ENCODE data around the gene STARD3NL. TPM values are rescaled to one million over a fixed set of nuclear protein-coding genes. Genes with fewer than 3 reads are reported as not detected.
"Not testable (repeated sequence)": the region's sequence is repeated elsewhere in the genome, so short reads cannot be mapped to it uniquely, and the experiment has no call there.

Gene STARD3NL
- total RNA-seq, 1 donor from 2014 or later, result 22.5 TPM

DNA sequence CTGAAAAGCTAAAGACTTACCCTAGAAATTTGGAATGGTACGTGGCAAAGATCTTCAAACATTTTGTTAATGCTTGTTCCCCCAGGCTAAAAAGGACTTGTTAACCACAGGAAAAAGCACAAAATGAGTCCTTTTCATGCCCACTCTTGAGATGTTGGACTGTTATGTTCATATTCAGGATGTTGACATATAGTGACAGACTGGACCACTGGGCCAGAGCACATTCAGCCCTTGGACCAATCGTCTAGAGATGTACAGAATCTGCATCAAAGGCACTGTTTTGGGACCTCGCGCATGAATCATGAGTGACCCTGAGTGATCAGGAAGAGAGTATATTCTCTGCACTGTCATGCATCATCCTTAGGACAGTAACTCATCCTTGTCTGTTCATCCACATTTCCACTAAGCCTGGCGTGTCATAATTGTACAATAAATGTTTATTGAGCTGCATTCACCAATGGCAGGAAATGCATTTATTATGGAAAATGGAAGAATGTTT lies 70.1 kb downstream of the STARD3NL start:
- intact Hi-C loops (cut with micrococcal nuclease), result no loop called here
- ATAC-seq (no peak), DNase-seq (no peak)

DNA sequence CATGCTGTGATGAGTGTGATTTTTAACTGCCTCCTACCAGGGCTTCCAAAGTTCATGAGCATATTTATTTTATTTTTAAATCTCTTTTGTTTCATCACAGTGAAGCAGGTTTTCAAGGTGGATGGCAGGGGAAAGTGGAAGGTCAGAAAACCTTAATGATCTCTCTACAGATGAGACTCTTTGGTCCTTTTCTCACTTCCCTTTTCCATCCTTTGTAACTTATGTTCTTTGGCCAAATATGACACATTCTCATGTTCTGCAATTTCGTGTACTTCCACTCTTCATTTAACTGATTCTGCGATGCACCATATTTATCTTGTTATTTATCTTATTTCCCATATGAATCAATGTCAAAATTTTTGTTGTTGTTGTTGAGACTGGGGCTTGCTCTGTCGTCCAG lies 71.8 kb downstream of the STARD3NL start:
- intact Hi-C loops (cut with micrococcal nuclease); ATAC-seq; DNase-seq: not testable (repeated sequence)

DNA sequence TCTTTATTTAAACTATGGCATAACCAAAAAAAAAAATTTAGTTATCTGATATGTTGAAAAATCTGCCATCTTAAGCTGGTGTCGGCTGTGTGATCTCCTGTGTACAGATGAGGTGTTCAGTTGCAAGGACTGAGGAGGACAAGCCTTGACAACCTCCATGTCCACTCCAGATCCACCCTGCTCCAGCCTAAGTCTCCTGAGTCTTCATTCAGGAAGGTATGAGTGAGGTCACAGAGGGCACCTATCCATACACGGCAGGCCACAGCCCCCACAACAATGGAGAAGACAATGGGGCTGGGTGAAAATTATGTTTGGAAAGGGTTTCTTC lies 79.3 kb downstream of the STARD3NL start:
- DNase-seq, result no peak
- intact Hi-C loops (cut with micrococcal nuclease), result no loop called here
- no peak for ATAC-seq

DNA sequence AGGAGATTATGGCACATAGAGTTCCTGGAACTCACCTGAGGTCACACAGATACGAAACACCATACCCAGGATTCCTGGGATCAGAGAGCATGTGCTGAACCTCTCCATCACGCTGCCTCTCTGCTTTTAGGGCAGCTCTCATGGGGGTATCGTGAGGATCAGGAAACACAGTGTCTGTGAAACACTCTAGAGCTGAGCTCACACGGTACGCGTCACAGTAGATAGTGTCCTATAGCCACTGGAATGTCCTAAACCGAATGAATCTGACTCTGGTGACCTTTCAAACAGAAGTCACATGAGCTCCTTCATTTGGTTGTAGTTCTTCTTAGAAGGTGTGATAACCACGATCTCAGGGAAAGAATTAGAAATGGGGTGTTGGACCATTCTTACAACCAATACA lies 81.1 kb downstream of the STARD3NL start:
- ATAC-seq; intact Hi-C loops (cut with micrococcal nuclease); DNase-seq: not testable (repeated sequence)

DNA sequence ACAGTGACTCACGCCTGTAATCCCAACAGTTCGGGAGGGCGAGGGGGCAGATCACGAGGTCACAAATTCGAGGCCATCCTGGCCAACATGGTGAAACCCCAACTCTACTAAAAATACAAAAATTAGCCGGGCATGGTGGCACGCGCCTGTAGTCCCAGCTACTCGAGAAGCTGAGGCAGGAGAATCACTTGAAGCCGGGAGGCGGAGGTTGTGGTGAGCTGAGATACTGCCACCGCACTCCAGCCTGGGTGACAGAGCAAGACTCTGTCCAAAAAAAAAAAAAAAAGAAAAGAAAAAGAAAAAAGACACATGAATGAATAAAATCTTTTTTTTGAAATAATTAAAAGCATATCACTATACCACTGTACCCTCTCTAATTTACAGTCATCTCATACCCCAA lies 83.6 kb downstream of the STARD3NL start:
- ATAC-seq; DNase-seq; intact Hi-C loops (cut with micrococcal nuclease): not testable (repeated sequence)

DNA sequence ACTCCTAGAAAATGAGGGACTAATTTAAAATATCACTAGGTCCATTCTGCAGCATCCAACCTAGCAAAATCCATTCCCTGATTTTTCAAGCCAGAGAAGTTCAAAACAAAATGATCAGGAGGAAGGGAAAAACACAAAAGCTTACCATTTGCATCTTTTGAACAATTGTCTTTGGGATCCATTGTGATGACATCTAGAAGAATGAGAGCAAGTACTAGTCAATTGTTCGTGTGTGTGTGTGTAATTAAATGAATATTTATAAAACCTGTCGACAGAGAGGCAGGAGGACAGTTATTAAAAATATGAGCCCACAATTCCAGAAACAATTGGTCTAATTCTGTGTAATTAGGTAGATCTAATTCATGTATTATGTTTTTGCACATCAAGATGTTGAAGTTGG lies 84.0 kb downstream of the STARD3NL start:
- ATAC-seq; intact Hi-C loops (cut with micrococcal nuclease): not testable (repeated sequence)

DNA sequence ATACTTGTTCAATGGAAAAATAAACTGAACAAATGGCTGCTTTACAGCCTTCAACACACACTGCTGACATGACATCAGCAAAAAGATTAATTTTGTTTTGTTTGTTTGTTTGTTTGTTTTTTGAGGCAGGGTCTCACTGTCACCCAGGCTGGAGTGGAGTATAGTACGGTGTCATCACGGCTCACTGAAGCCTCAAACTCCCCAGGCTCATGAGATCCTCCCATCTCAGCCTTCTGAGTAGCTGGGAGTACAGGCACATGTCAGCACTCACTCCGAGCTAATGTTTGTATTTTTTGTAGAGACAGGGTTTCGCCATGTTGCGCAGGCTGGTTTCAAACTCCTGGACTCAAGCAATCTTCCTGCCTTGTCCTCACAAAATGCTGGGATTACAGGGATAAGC lies 84.5 kb downstream of the STARD3NL start:
- no peak for ATAC-seq
- no peak for DNase-seq
- intact Hi-C loops (cut with micrococcal nuclease), result no loop called here

More for the DNA sequence above, 84.0 kb downstream of the STARD3NL start:
- not testable (repeated sequence) for DNase-seq

DNA sequence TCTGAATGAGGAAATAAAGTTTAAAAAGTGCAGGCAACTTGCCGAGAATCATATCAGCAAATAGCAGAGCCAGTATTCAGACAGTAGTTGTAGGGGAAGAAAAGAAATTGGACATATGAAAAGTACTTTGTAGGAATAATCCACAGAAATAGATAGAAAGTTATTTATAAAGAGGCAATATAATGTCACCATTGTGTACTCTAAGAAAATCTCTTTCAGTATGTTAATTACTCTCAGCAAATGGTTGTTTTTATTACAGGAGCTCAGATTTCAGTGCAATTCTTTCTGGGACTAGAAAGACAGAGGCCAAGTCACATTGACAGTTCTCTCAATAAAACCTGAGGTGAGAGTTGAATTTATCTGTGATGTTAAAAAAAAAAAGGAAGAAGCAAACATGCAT lies 85.2 kb downstream of the STARD3NL start:
- ATAC-seq; DNase-seq; intact Hi-C loops (cut with micrococcal nuclease): not testable (repeated sequence)

DNA sequence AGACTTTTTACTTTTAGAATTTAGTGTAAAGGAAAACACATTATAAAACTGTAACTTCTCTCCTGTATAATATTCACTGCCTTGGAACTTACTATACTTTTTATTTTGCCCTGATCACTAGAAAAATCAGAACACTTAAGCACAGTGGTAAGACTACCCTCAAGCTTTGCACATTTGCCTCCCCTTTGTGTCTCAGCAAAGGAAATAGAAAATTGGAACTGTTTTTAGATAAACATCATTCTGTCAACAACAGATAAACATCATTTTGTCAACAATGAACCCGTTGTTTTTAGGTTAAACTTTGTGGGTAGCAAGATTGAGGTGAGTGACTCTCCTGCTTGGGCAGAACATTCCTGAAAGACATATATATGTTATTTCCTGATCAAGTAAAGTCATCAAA lies 86.6 kb downstream of the STARD3NL start:
- intact Hi-C loops (cut with micrococcal nuclease); ATAC-seq; DNase-seq: not testable (repeated sequence)

DNA sequence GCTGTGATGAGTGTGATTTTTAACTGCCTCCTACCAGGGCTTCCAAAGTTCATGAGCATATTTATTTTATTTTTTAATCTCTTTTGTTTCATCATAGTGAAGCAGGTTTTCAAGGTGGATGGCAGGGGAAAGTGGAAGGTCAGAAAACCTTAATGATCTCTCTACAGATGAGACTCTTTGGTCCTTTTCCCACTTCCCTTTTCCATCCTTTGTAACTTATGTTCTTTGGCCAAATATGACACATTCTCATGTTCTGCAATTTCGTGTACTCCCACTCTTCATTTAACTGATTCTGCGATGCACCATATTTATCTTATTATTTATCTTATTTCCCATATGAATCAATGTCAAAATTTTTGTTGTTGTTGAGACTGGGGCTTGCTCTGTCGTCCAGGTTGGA lies 87.9 kb downstream of the STARD3NL start:
- ATAC-seq; DNase-seq; intact Hi-C loops (cut with micrococcal nuclease): not testable (repeated sequence)

DNA sequence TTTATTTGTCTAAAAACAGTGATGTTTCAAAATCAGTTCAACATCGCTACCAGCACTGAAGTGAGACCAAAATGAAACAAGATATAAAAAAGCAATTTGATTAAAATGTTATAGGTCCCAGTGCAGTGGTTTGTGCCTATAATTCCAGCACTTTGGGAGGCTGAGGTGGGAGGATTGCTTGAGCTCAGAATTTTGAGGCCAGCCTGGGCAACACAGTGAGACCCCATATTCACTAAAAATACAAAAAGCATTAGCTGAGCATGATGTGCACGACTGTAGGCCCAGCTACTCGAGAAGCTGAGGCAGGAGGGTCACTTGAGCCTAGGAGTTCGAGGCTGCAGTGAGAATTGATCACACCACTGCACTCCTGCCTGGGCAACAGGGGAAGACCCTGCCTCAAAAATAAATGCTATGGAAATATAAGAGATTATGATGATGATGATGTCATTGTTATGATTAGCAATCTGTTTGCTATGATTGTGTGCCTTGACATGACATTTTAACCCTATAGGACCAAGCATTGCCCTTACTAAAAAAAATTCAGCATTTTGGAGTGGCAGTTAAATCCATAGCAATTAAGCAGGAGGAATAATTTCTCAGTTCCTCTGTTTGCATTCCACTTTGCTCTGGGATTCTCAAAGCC lies 91.8 kb downstream of the STARD3NL start:
- intact Hi-C loops (cut with micrococcal nuclease); ATAC-seq; DNase-seq: not testable (repeated sequence)

DNA sequence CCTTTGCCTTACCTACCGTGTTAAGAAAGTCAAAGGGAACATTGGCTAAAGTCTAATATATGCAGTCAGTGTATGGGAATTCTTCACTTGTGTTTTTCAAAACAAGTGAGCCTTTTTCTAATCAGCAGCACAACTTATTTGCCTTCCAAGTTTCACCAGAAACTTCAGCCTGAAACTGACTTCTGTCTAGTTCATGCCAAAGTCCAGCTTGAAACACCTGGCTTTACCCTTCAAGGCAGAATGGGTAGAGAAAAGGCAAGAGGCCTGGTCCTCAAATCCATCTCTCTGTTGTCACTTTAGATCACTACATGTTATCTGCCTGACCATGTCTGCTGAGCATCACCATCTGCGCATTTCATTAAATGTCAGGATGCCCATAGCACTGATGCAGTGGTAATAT lies 92.4 kb downstream of the STARD3NL start:
- intact Hi-C loops (cut with micrococcal nuclease); ATAC-seq; DNase-seq: not testable (repeated sequence)

DNA sequence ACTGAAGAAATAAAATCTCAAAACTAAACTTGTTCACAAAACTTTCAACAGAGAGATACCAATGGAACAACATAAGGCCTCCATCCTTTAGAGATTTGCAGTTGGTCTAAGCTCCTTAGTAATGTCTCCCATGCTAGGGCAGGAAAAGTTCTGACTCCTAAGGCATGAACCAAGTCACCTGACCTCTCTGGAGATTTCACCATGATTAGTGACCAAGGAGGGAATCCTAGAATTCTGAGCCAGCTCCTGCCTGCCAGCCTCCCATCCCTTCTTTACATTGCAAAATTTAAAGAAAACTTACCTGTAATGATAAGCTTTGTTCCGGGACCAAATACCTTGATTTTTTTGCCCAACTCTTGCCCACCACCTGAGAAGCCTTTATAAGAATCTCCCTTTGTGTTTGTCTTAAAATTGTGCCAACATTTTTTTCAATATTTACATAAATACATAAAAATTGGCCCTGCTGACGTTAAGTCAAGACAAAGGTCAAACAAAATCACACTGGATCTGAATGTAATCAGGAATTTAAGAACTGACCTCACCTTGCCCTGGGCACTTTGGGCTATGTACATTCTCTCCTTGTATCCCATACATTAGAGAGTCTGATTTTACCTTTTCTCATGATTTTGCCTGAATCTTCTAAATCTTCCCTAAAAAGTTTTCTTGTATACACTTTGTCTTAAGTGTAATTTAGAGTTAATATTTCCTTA lies 95.4 kb downstream of the STARD3NL start, which contains the start of gene TARP:
TARP (minus strand) TSS at position 351 of the 710 bp plus-strand sequence.
- no peak for DNase-seq
- no peak for ATAC-seq
- intact Hi-C loops (cut with micrococcal nuclease), result no loop called here

DNA sequence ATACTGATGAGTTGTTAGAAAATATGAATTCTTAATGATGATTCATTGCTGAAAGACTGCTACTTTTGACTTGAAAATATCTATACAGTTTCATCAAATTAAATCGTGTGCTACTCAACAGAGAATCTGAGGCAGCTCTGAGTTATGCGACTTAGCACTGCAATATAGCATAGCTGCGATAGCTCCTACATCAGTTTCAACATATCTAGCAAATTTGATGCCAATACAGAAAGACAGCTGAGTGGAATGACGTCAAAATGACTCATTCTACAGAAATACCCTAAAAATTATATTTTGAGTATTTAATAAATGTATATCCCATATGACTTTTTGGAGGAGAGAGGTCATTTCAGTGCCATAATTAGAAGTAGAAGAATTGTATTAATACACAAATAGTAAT lies 96.4 kb downstream of the STARD3NL start:
- intact Hi-C loops (cut with micrococcal nuclease), result no loop called here
- ATAC-seq (no peak), DNase-seq (no peak)

DNA sequence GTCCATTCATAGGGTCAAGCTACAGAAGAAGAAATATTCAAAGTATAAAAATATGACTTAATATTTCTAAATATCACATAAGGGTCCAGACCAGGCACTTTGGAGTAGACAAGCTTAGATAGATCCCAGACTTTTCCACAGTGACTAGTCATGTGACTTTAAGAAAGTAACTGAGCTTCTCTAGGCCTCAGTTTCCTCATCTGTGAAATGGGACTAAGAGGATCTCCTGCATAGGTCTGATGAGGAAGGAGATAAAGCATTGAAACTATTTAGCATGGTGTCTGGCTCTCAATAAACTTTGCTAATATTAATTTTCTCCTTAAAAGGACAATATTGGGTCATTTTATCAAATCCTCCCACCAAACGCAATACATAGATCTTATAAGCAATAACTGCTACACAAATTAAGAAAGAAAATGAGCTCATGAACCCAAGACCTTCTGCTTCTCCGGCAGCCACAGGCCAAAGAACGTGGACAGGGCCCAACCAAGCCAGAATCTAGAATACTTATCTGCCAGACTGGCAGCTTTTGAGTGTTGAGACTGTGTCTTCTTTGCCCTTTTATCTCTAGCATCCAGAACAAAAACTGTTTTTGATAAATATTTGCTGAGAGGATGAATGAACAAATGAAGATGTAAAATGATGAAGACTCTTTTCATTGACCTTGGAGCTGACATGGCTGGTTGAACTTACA lies 97.0 kb downstream of the STARD3NL start:
- DNase-seq (no peak), ATAC-seq (no peak)
- intact Hi-C loops (cut with micrococcal nuclease), result no loop called here

DNA sequence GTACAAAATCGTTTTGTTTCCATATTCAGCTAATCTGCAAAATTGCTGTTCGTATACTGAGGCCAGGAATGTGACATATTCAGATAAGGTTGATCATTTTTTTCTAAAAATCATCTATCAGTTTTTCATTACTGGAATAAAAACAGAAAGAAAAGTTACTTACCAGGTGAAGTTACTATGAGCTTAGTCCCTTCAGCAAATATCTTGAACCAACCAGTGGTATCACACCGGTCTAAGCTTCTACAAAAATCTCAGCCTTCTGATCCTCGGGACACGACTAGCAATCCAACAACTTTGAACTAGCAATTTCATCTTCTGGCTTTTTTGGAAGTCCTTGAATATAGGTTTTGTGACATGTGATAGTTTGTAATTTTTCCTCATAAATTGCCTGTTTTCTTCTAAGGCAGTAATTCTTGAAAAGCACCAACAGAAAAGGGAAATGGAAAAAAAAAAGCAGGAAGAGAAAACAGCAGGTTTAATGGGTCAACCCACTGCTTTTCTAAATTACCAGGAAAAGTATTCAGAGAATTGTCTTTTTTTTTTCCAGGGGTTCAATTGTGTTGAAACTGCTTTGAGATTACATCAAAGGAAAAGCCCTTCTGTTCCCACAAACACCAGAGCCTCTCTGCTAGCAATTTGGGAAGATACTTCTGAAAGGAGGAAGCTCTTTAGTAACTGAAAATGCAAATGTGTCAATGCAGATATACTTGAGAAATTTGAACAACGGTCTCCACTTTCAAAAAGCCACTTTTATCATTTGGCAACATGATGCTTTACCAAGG lies 98.2 kb downstream of the STARD3NL start:
- ATAC-seq (no peak), DNase-seq (no peak)
- intact Hi-C loops (cut with micrococcal nuclease), result no loop called here

DNA sequence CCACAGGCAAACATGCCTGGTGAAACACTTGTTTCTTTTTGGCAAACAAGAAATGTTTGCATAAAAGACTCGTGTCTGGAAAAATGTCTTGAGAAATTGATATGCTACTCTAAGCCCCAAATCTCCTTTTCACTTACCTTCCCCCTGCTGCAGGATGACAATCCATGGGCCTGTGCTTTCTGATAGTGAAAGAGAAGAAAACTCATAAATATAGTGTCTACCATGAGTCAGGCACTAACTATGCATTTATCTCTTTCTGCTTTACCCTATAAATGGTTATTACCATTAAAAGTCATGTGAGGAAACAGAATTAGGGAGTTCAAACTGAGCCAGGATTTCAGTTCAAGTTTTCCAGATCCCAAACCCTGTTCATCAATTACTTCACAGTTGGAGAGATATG lies 102.0 kb downstream of the STARD3NL start:
- ATAC-seq, result no peak
- intact Hi-C loops (cut with micrococcal nuclease), result no loop called here
- no peak for DNase-seq

Data from left ventricle myocardium superior (tissue), 1 donor.